Fibroblast of lung (primary cell): ENCODE data around the gene UBN1. TPM values are rescaled to one million over a fixed set of nuclear protein-coding genes. Genes with fewer than 3 reads are reported as not detected.

ENCODE experiments used
- DNase-seq, 2 donors: peaks; one replicate each; pipeline versions ENCODE4 v3.0.0 to v3.0.0-alpha.2; 2010; ENCODE audit warnings: low read depth in 2 of 2
- H2AFZ ChIP-seq: 2 replicates; pipeline ENCODE4 v1.5.1; 2012; ENCODE audit warnings: low read length, control low read depth, inconsistent platforms
- H3K27ac ChIP-seq: 2 replicates; pipeline ENCODE4 v1.5.1; 2011; ENCODE audit warnings: low read length, control low read depth; ENCODE audit not compliant: insufficient read depth
- H3K27me3 ChIP-seq: 2 replicates; pipeline ENCODE4 v1.5.1; 2011; ENCODE audit warnings: mild to moderate bottlenecking, low read length; ENCODE audit not compliant: control insufficient read depth, insufficient read depth
- H3K36me3 ChIP-seq: 2 replicates; pipeline ENCODE4 v1.5.1; 2011; ENCODE audit warnings: low read length; ENCODE audit not compliant: control insufficient read depth, insufficient read depth
- H3K4me1 ChIP-seq: 2 replicates; pipeline ENCODE4 v1.5.1; 2011; ENCODE audit warnings: low read length; ENCODE audit not compliant: control insufficient read depth, insufficient read depth; ENCODE audit errors: extremely low read depth
- H3K4me2 ChIP-seq: 2 replicates; pipeline ENCODE4 v1.5.1; 2011; ENCODE audit warnings: low read length, control low read depth; ENCODE audit not compliant: insufficient read depth; ENCODE audit errors: extremely low read depth
- H3K4me3 ChIP-seq, 4 experiments: fragments of 200-600 bp in 1 of 4; sonication (generic) in 1 of 4; replicated peaks in 1 of 4; 2 replicates each; pipeline ENCODE4 v1.5.1; 2011 to 2016; ENCODE audit warnings: low read length in 4 of 4, low read depth in 3 of 4, mild to moderate bottlenecking in 3 of 4, control low read depth in 2 of 4, inconsistent platforms in 1 of 4, mixed read lengths in 1 of 4; ENCODE audit not compliant: insufficient read depth in 1 of 4; ENCODE audit errors: control extremely low read depth in 1 of 4
- H3K79me2 ChIP-seq: 2 replicates; pipeline ENCODE4 v1.5.1; 2012; ENCODE audit warnings: mild to moderate bottlenecking, low read length, inconsistent platforms; ENCODE audit not compliant: control insufficient read depth, insufficient read depth
- H3K9ac ChIP-seq: 2 replicates; pipeline ENCODE4 v1.5.1; 2011; ENCODE audit warnings: mild to moderate bottlenecking, low read length, control low read depth; ENCODE audit not compliant: insufficient read depth
- H3K9me3 ChIP-seq: 2 replicates; pipeline ENCODE4 v1.5.1; 2012; ENCODE audit warnings: low read depth, low read length; ENCODE audit not compliant: control insufficient read depth, insufficient read depth
- H4K20me1 ChIP-seq: 2 replicates; pipeline ENCODE4 v1.5.1; 2011; ENCODE audit warnings: low read length; ENCODE audit not compliant: control insufficient read depth, insufficient read depth; ENCODE audit errors: extremely low read depth
- CTCF ChIP-seq, 2 donors: IDR thresholded peaks in 1 of 2; conservative IDR thresholded peaks in 1 of 2; 1 replicate in 1 of 2; 2 replicates in 1 of 2; pipeline ENCODE4 v1.5.1; 2011 to 2012; ENCODE audit warnings: low read length in 2 of 2, control low read depth in 1 of 2, inconsistent platforms in 1 of 2, low read depth in 1 of 2, mild to moderate bottlenecking in 1 of 2
- EZH2 ChIP-seq: IDR thresholded peaks from 2 replicates; pipeline ENCODE4 v1.5.1; 2012; ENCODE audit warnings: low read length, control low read depth, mild to moderate bottlenecking; ENCODE audit errors: missing control alignments
- polyA plus RNA-seq, 2 donors: library from polyadenylated mRNA; depleted of rRNA in 1 of 2; stranded (reverse) in 1 of 2; unstranded in 1 of 2; fragments of >200 nt; gene quantifications; 2 replicates each; pipeline ENCODE4 v1.2.1, GENCODE V29; 2011 to 2012; ENCODE audit warnings: missing spikeins in 1 of 2
- total RNA-seq: library from RNA; depleted of rRNA; stranded (reverse); fragments of >200 nt; gene quantifications from 2 replicates; pipeline ENCODE4 v1.2.1, GENCODE V29; 2014

UBN1 gene
- total and polyA plus RNA-seq, 2 donors (not counting 1 experiment from before 2014, with no cell fraction given) = 13.6 to 21.1 TPM

DNA sequence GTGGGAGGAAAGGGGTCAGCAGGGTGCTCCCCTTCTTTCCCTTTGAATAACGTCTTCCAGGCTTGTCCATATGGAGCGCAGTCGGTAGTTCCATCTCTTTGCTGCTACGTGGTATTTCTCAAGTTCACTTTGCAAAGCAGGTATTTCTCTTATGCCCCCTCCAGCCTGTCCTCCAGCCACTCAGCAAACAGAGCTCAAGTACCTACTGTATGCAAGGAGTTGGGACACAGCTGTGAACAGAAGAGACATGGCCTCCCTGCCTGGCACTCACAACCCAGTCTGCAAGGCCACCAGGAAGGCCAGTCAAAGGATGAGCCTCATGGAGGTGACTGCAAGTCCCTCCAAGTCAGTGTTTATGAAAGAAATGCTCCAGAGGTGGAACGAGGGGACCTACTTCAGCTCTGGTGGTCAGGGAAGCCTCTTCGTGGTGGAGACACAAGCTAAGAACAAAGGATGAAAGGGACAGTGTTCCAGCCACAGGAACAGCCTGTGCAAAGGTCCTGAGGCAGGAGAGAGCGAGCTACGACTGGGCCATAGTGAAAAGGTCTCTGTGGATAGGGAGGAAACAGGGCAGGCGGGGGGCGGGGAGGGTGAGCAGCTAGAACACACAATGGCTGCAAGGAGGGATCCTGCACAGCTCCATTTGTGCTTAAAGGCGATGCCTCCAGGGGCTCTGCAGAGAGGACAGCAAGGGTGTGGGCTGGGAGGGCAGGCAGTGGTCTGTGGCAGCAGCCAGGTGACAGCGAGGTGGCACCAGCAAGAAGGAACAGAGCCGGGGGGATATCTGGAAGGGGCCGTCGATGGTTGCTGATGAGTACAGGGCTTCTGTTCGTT is 57.0 kb downstream of the UBN1 start:
- H3K79me2 ChIP-seq = no peaks in the 10 kb centered on the region
- no peaks in the 10 kb centered on the region for H3K4me1 ChIP-seq
- no peak overlapping the region for H3K9ac ChIP-seq
- H2AFZ ChIP-seq = no peak overlapping the region
- H3K36me3 ChIP-seq = no peaks in the 10 kb centered on the region
- DNase-seq = no peak
- H4K20me1 ChIP-seq = no peaks in the 10 kb centered on the region
- H3K9me3 ChIP-seq = no peaks in the 10 kb centered on the region
- TF ChIP-seq CTCF (conservative IDR thresholded peaks at IDR 0.05 in 1 of 2, IDR thresholded peaks at IDR 0.05 in 1 of 2; ENCODE audit: low read depth in 1 of 2, low read length in 2 of 2) = no peak
- no peak for TF ChIP-seq EZH2
- no peak overlapping the region for H3K4me2 ChIP-seq
- H3K4me3 ChIP-seq = no peak overlapping the region
- peaks cover 3% of the 10 kb centered on the region for H3K27me3 ChIP-seq
- H3K27ac ChIP-seq = no peak overlapping the region

GRCh38 chr16:4904942-4905615 is 57.8 kb downstream of the UBN1 start:
- H3K9me3 ChIP-seq = no peaks in the 10 kb centered on the region
- H3K27me3 ChIP-seq = peaks cover 3% of the 10 kb centered on the region
- no peak overlapping the region for H3K4me3 ChIP-seq
- H4K20me1 ChIP-seq = no peaks in the 10 kb centered on the region
- DNase-seq = no peak
- H3K4me1 ChIP-seq = no peaks in the 10 kb centered on the region
- H3K27ac ChIP-seq = no peak overlapping the region
- no peaks in the 10 kb centered on the region for H3K79me2 ChIP-seq
- no peak overlapping the region for H2AFZ ChIP-seq
- H3K9ac ChIP-seq = no peak overlapping the region
- no peak overlapping the region for H3K4me2 ChIP-seq
- no peaks in the 10 kb centered on the region for H3K36me3 ChIP-seq
- TF ChIP-seq EZH2 (no peak), CTCF (conservative IDR thresholded peaks at IDR 0.05 in 1 of 2, IDR thresholded peaks at IDR 0.05 in 1 of 2; ENCODE audit: low read depth in 1 of 2, low read length in 2 of 2) (no peak)

DNA sequence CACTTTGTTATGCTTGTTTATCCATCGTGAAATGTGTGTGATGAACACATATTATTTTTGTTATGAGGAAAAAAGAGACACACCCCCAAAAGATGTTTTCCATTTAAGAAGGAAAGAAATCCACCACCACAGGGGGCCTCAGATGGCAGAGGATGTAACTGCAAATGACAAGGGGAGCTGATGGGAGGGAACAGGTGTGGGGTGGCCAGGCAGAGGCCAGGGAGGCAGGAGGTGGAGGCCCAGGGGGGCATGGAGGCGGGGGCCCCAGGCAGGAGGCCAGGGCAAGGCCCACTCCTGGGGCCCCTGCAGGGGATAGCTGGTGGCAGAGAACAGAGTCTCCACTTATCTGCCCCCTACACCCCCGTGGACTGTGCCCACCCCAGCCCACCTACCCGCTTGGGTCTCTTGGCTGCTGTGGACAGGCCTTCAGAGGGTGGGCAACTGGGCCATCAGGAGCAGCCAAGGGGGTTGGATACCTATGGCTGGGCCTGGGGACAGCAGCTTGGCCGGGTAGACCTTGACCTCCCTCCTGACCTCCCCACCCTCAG is 61.6 kb downstream of the UBN1 start:
- no peak overlapping the region for H2AFZ ChIP-seq
- H3K4me1 ChIP-seq = no peaks in the 10 kb centered on the region
- H3K79me2 ChIP-seq = no peaks in the 10 kb centered on the region
- H3K9ac ChIP-seq = no peak overlapping the region
- peaks cover 3% of the 10 kb centered on the region for H3K27me3 ChIP-seq
- no peak for DNase-seq
- no peaks in the 10 kb centered on the region for H3K9me3 ChIP-seq
- H3K27ac ChIP-seq = no peak overlapping the region
- H4K20me1 ChIP-seq = no peaks in the 10 kb centered on the region
- H3K36me3 ChIP-seq = no peaks in the 10 kb centered on the region
- no peak overlapping the region for H3K4me2 ChIP-seq
- H3K4me3 ChIP-seq = no peak overlapping the region
- TF ChIP-seq EZH2 = no peak
- no peak for TF ChIP-seq CTCF (conservative IDR thresholded peaks at IDR 0.05 in 1 of 2, IDR thresholded peaks at IDR 0.05 in 1 of 2; ENCODE audit: low read depth in 1 of 2, low read length in 2 of 2)
